ENCODE measurements around the gene PDK2.
A peak's percentile ranks its signal among the peaks of the same experiment; 100 is the strongest.

PDK2 gene

DNA sequence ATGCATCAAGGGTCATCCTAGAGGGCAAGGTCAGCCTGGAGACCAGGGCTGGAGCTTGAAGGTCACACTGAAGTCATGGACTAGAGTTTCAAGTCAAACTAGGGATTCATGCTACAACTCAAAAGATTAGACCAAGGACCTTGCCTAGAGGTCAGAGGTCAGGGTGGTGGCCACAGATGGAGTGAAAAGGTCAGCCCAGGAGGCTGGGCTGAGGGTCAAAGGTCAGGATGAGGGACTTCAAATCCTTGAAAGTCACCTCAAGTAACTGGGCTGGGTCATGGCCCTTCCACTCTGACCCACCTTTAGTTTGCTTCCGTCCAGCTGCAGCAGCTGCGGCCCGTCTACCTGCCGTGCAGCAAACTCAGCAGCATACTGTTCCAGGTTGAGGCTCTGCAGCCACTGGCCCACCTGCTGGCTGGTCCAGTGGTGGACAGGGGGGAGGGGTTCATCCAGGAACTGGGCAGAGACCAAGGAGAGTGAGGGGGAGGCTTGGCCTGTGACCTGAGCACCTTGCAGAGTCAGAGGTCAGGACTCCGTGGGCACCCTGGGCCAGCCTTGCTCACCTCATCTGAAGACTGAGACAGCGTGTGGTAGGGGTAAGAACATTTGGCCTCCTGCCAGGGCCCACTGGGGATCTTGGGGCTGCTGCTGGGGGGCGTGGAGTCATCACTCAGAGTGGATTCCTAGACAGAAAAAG, 18.6 kb downstream of the PDK2 start:
- Histone ChIP-seq H3K4me3 (ENCODE audit: low read depth in 1 of 2, low read length in 2 of 2) (no peak overlapping the region), H4K20me1 (ENCODE audit: insufficient read depth, low read length) (no peaks in the 10 kb centered on the region; the same call in none of the 2 replicates), H3K36me3 (ENCODE audit: insufficient read depth, low read length) (no peaks in the 10 kb centered on the region), H3K9ac (ENCODE audit: low read depth, low read length) (no peak overlapping the region), H2AFZ (ENCODE audit: low read depth, low read length) (no peak overlapping the region), H3K27me3 (ENCODE audit: insufficient read depth, low read length, poor library complexity) (peaks cover 27% of the 10 kb centered on the region), H3K79me2 (ENCODE audit: insufficient read depth, low read length) (no peaks in the 10 kb centered on the region), H3K9me3 (ENCODE audit: insufficient read depth, low read length, severe bottlenecking) (no peaks in the 10 kb centered on the region), H3K4me1 (ENCODE audit: insufficient read depth, low read length) (no peaks in the 10 kb centered on the region), H3K27ac (ENCODE audit: low read length) (no peak overlapping the region), H3K4me2 (ENCODE audit: insufficient read depth, low read length) (no peak overlapping the region)
- no peak for TF ChIP-seq EZH2 (IDR thresholded peaks at IDR 0.05; ENCODE audit: borderline replicate concordance, low read depth, low read length, severe bottlenecking)
- TF ChIP-seq, protein P1, sequence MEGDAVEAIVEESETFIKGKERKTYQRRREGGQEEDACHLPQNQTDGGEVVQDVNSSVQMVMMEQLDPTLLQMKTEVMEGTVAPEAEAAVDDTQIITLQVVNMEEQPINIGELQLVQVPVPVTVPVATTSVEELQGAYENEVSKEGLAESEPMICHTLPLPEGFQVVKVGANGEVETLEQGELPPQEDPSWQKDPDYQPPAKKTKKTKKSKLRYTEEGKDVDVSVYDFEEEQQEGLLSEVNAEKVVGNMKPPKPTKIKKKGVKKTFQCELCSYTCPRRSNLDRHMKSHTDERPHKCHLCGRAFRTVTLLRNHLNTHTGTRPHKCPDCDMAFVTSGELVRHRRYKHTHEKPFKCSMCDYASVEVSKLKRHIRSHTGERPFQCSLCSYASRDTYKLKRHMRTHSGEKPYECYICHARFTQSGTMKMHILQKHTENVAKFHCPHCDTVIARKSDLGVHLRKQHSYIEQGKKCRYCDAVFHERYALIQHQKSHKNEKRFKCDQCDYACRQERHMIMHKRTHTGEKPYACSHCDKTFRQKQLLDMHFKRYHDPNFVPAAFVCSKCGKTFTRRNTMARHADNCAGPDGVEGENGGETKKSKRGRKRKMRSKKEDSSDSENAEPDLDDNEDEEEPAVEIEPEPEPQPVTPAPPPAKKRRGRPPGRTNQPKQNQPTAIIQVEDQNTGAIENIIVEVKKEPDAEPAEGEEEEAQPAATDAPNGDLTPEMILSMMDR (IDR thresholded peaks at IDR 0.05; ENCODE audit: borderline replicate concordance, extremely low read depth, low read length, poor library complexity, severe bottlenecking) = no peak
- DNase-seq = no peak
- no peak for ATAC-seq (ENCODE audit: insufficient read depth, low read depth)

DNA sequence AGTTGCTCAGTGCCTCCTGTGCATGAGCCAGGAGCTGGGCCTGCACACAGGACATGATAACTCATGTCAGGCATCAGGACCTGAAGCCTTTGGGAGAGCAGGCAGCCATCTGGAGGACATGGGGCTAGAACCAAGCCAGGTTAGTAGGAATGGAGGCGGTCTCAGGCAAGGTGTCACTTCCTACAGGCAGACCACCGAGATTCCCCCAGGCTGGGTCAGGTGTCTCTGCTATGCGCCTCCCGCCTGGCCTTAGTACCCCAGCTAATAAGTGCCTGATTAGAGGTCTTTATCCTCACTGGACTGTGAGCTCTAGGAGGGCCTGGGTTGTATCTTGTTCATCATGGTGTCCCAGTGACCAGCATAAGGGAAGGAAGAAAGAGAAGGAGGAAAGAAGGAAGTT, 19.2 kb downstream of the PDK2 start:
- Histone ChIP-seq H3K9me3 (ENCODE audit: insufficient read depth, low read length, severe bottlenecking) (no peaks in the 10 kb centered on the region), H3K79me2 (ENCODE audit: insufficient read depth, low read length) (no peaks in the 10 kb centered on the region), H3K27ac (ENCODE audit: low read length) (no peak overlapping the region), H4K20me1 (ENCODE audit: insufficient read depth, low read length) (no peaks in the 10 kb centered on the region; the same call in none of the 2 replicates), H3K27me3 (ENCODE audit: insufficient read depth, low read length, poor library complexity) (peaks cover 31% of the 10 kb centered on the region), H3K4me1 (ENCODE audit: insufficient read depth, low read length) (no peaks in the 10 kb centered on the region), H3K9ac (ENCODE audit: low read depth, low read length) (no peak overlapping the region), H2AFZ (ENCODE audit: low read depth, low read length) (no peak overlapping the region), H3K36me3 (ENCODE audit: insufficient read depth, low read length) (no peaks in the 10 kb centered on the region), H3K4me3 (ENCODE audit: low read depth in 1 of 2, low read length in 2 of 2) (no peak overlapping the region), H3K4me2 (ENCODE audit: insufficient read depth, low read length) (no peak overlapping the region)
- TF ChIP-seq, protein P1 (IDR thresholded peaks at IDR 0.05; ENCODE audit: borderline replicate concordance, extremely low read depth, low read length, poor library complexity, severe bottlenecking) = no peak
- TF ChIP-seq EZH2 (IDR thresholded peaks at IDR 0.05; ENCODE audit: borderline replicate concordance, low read depth, low read length, severe bottlenecking) = no peak
- ATAC-seq (ENCODE audit: insufficient read depth, low read depth) (no peak), DNase-seq (no peak)

DNA sequence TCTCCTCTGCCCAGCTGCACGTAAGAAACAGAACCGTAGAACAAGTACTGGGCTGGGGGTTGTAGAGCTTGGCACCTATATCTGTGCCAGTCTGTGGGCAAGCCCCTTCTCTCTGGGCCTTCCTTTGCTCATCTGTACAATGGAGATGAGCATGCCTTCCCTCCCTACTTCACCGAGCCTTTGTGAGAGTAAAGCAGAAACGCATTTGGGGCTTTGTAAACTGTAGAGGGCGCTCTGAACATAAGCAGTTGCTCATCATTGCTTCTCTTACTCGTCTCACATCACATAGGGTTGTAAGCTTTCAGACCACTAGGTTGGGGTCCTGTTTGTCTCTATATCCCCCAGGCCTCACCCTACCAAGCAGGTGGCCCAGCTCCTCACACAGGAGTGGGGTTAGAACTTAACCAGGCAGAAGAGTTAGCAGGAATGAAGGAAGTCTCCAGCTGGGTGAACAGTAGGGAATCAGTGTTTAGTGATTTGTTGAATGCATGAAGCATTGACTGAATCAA, 19.8 kb downstream of the PDK2 start:
- H3K9ac ChIP-seq (ENCODE audit: low read depth, low read length) = no peak overlapping the region
- DNase-seq (peak; percentile 45), ATAC-seq (ENCODE audit: insufficient read depth, low read depth) (peak; percentile 51)
- no peaks in the 10 kb centered on the region for H3K79me2 ChIP-seq (ENCODE audit: insufficient read depth, low read length)
- H3K9me3 ChIP-seq (ENCODE audit: insufficient read depth, low read length, severe bottlenecking) = no peaks in the 10 kb centered on the region
- no peaks in the 10 kb centered on the region for H3K4me1 ChIP-seq (ENCODE audit: insufficient read depth, low read length)
- TF ChIP-seq EZH2 (IDR thresholded peaks at IDR 0.05; ENCODE audit: borderline replicate concordance, low read depth, low read length, severe bottlenecking) = no peak
- TF ChIP-seq, protein P1 (IDR thresholded peaks at IDR 0.05; ENCODE audit: borderline replicate concordance, extremely low read depth, low read length, poor library complexity, severe bottlenecking) = peak; percentile 70
- H3K36me3 ChIP-seq (ENCODE audit: insufficient read depth, low read length) = no peaks in the 10 kb centered on the region
- no peak overlapping the region for H3K4me3 ChIP-seq (ENCODE audit: low read depth in 1 of 2, low read length in 2 of 2)
- no peak overlapping the region for H2AFZ ChIP-seq (ENCODE audit: low read depth, low read length)
- peaks cover 36% of the 10 kb centered on the region for H3K27me3 ChIP-seq (ENCODE audit: insufficient read depth, low read length, poor library complexity)
- no peak overlapping the region for H3K27ac ChIP-seq (ENCODE audit: low read length)
- H4K20me1 ChIP-seq (ENCODE audit: insufficient read depth, low read length) = no peaks in the 10 kb centered on the region; the same call in none of the 2 replicates
- no peak overlapping the region for H3K4me2 ChIP-seq (ENCODE audit: insufficient read depth, low read length)
